KMS-11 (cell line): ENCODE measurements around the gene SYF2.

Experiments used
- H2AFZ ChIP-seq: fragments of 200-600 bp; sonication (generic); 2 replicates; pipeline ENCODE4 v1.6.1; 2016; ENCODE audit warnings: antibody characterized with exemption, mixed run types, low read depth
- H3K27ac ChIP-seq: fragments of 200-600 bp; sonication (generic); 2 replicates; pipeline ENCODE4 v1.6.1; 2016; ENCODE audit warnings: mild to moderate bottlenecking, mixed run types
- H3K27me3 ChIP-seq: fragments of 200-600 bp; sonication (generic); 2 replicates; pipeline ENCODE4 v1.6.1; 2017; ENCODE audit warnings: mild to moderate bottlenecking, low read depth, mixed run types, moderate library complexity; ENCODE audit not compliant: insufficient read depth
- H3K36me3 ChIP-seq: fragments of 200-600 bp; sonication (generic); 2 replicates; pipeline ENCODE4 v1.6.1; 2017; ENCODE audit warnings: mild to moderate bottlenecking, mixed run types; ENCODE audit not compliant: insufficient read depth
- H3K4me1 ChIP-seq: fragments of 200-600 bp; sonication (generic); 2 replicates; pipeline ENCODE4 v1.6.1; 2016; ENCODE audit warnings: mild to moderate bottlenecking, low read depth, mixed run types; ENCODE audit not compliant: poor library complexity, severe bottlenecking
- H3K4me2 ChIP-seq: fragments of 200-600 bp; sonication (generic); 2 replicates; pipeline ENCODE4 v1.7.0; 2016; ENCODE audit warnings: mild to moderate bottlenecking, mixed run types
- H3K4me3 ChIP-seq: fragments of 200-600 bp; sonication (generic); IDR thresholded peaks from 2 replicates; pipeline ENCODE4 v1.6.1; 2017; ENCODE audit warnings: low read depth, low read length, mixed read lengths; ENCODE audit not compliant: insufficient read depth
- H3K79me2 ChIP-seq: fragments of 200-600 bp; sonication (generic); 2 replicates; pipeline ENCODE4 v1.6.1; 2016; ENCODE audit warnings: low read depth, mixed run types; ENCODE audit not compliant: insufficient read depth
- H3K9ac ChIP-seq: fragments of 200-600 bp; sonication (generic); 2 replicates; pipeline ENCODE4 v1.6.1; 2016; ENCODE audit warnings: mild to moderate bottlenecking, mixed run types
- H4K20me1 ChIP-seq: fragments of 200-600 bp; sonication (generic); 2 replicates; pipeline ENCODE4 v1.6.1; 2016; ENCODE audit warnings: mild to moderate bottlenecking, mixed run types; ENCODE audit not compliant: insufficient read depth
- CTCF ChIP-seq: fragments of 200-600 bp; sonication (generic); conservative IDR thresholded peaks from 2 replicates; pipeline ENCODE4 v1.6.1; 2017; ENCODE audit warnings: low read depth, mild to moderate bottlenecking, antibody characterized with exemption, low read length, moderate library complexity, mixed read lengths

Gene SYF2

GRCh38 chr1:25182629-25183028, 49.7 kb downstream of the SYF2 start:
- TF ChIP-seq CTCF = no peak
- Histone ChIP-seq H3K36me3 (no peaks in the 10 kb centered on the region), H3K4me3 (no peak overlapping the region), H3K27ac (no peak overlapping the region), H3K27me3 (no peaks in the 10 kb centered on the region), H2AFZ (no peak overlapping the region), H3K79me2 (no peaks in the 10 kb centered on the region), H3K4me1 (no peaks in the 10 kb centered on the region), H4K20me1 (no peaks in the 10 kb centered on the region), H3K9ac (no peak overlapping the region), H3K4me2 (no peak overlapping the region)

- no peaks in the 10 kb centered on the region for H3K27me3 ChIP-seq
- no peaks in the 10 kb centered on the region for H3K36me3 ChIP-seq
Measured at GRCh38 chr1:25180996-25181395, 51.3 kb downstream of the SYF2 start.

GRCh38 chr1:25178917-25179561, 53.3 kb downstream of the SYF2 start:
- no peak for TF ChIP-seq CTCF
- no peaks in the 10 kb centered on the region for H3K36me3 ChIP-seq
- H3K27ac ChIP-seq = no peak overlapping the region
- H3K4me1 ChIP-seq = no peaks in the 10 kb centered on the region
- no peaks in the 10 kb centered on the region for H3K27me3 ChIP-seq
- no peak overlapping the region for H3K4me2 ChIP-seq
- no peaks in the 10 kb centered on the region for H4K20me1 ChIP-seq
- no peak overlapping the region for H2AFZ ChIP-seq
- H3K9ac ChIP-seq = no peak overlapping the region
- H3K4me3 ChIP-seq = no peak overlapping the region
- H3K79me2 ChIP-seq = no peaks in the 10 kb centered on the region

More at GRCh38 chr1:25180996-25181395, 51.3 kb downstream of the SYF2 start:
- Histone ChIP-seq H2AFZ (no peak overlapping the region), H3K4me3 (no peak overlapping the region), H3K79me2 (no peaks in the 10 kb centered on the region), H3K4me1 (no peaks in the 10 kb centered on the region), H3K9ac (no peak overlapping the region), H4K20me1 (no peaks in the 10 kb centered on the region), H3K4me2 (no peak overlapping the region), H3K27ac (no peak overlapping the region)
- no peak for TF ChIP-seq CTCF

GRCh38 chr1:25174730-25175612, 57.3 kb downstream of the SYF2 start:
- H3K27me3 ChIP-seq = no peaks in the 10 kb centered on the region
- TF ChIP-seq CTCF = no peak
- H4K20me1 ChIP-seq = no peaks in the 10 kb centered on the region
- no peak overlapping the region for H3K27ac ChIP-seq
- H3K79me2 ChIP-seq = no peaks in the 10 kb centered on the region
- no peak overlapping the region for H3K9ac ChIP-seq
- H3K4me2 ChIP-seq = no peak overlapping the region
- no peaks in the 10 kb centered on the region for H3K4me1 ChIP-seq
- no peaks in the 10 kb centered on the region for H3K36me3 ChIP-seq
- no peak overlapping the region for H2AFZ ChIP-seq
- no peak overlapping the region for H3K4me3 ChIP-seq
